Neuronal stem cell (in vitro differentiated cells): Measurements from ENCODE around the gene CD300E.

Experiments used
- DNase-seq: peaks from one replicate; pipeline ENCODE4 v3.0.0-alpha.2; 2013; ENCODE audit warnings: low spot score
- H2AFZ ChIP-seq: one replicate; pipeline ENCODE4 v1.6.1; 2013; ENCODE audit warnings: mild to moderate bottlenecking, low read length, inconsistent platforms
- H2AK5ac ChIP-seq: 2 replicates; pipeline ENCODE4 v1.6.1; 2013; ENCODE audit warnings: low read depth, mild to moderate bottlenecking, inconsistent platforms, low read length, moderate library complexity, mixed read lengths
- H2BK120ac ChIP-seq: 2 replicates; pipeline ENCODE4 v1.6.1; 2013; ENCODE audit warnings: low read depth, mild to moderate bottlenecking, inconsistent platforms, low read length, moderate library complexity, mixed read lengths
- H2BK12ac ChIP-seq: one replicate; pipeline ENCODE4 v1.6.1; 2013; ENCODE audit warnings: low read length, inconsistent platforms
- H2BK15ac ChIP-seq: 2 replicates; pipeline ENCODE4 v1.6.1; 2013; ENCODE audit warnings: mild to moderate bottlenecking, low read length, inconsistent platforms, mixed read lengths
- H2BK5ac ChIP-seq: one replicate; pipeline ENCODE4 v1.6.1; 2013; ENCODE audit warnings: inconsistent platforms, mild to moderate bottlenecking, low read length, moderate library complexity
- H3K14ac ChIP-seq: one replicate; pipeline ENCODE4 v1.6.1; 2013; ENCODE audit warnings: low read length, inconsistent platforms
- H3K18ac ChIP-seq: 2 replicates; pipeline ENCODE4 v1.6.1; 2013; ENCODE audit warnings: low read length, inconsistent platforms
- H3K23ac ChIP-seq: 2 replicates; pipeline ENCODE4 v1.6.1; 2013; ENCODE audit warnings: low read depth, mild to moderate bottlenecking, mixed read lengths, low read length, inconsistent platforms; ENCODE audit not compliant: poor library complexity
- H3K27ac ChIP-seq: replicated peaks from 3 replicates; pipeline ENCODE4 v1.5.1; 2013; ENCODE audit warnings: low read length, inconsistent platforms
- H3K27me3 ChIP-seq, 3 experiments: 2 replicates each; pipeline ENCODE4 v1.6.1; 2013; ENCODE audit warnings: low read length in 3 of 3, mild to moderate bottlenecking in 2 of 3, inconsistent platforms in 1 of 3, low read depth in 1 of 3, mixed read lengths in 1 of 3, moderate library complexity in 1 of 3; ENCODE audit not compliant: control insufficient read depth in 3 of 3, insufficient read depth in 3 of 3
- H3K36me3 ChIP-seq, 2 donors: replicated peaks in 1 of 2; 2 replicates each; pipeline ENCODE4 v1.6.1; 2013; ENCODE audit warnings: low read length in 2 of 2; ENCODE audit not compliant: control insufficient read depth in 2 of 2, insufficient read depth in 2 of 2
- H3K4ac ChIP-seq: 2 replicates; pipeline ENCODE4 v1.6.1; 2013; ENCODE audit warnings: inconsistent platforms, mild to moderate bottlenecking, low read length, moderate library complexity
- H3K4me1 ChIP-seq, 2 donors: 1 replicate in 1 of 2; 2 replicates in 1 of 2; pipeline ENCODE4 v1.6.1; 2013; ENCODE audit warnings: low read length in 2 of 2, low read depth in 1 of 2; ENCODE audit not compliant: control insufficient read depth in 2 of 2, insufficient read depth in 1 of 2
- H3K4me2 ChIP-seq: one replicate; pipeline ENCODE4 v1.6.1; 2013; ENCODE audit warnings: mild to moderate bottlenecking, low read length, inconsistent platforms; ENCODE audit not compliant: insufficient read depth, poor library complexity, severe bottlenecking
- H3K4me3 ChIP-seq, 2 donors: 2 replicates each; pipeline ENCODE4 v1.5.1; 2013; ENCODE audit warnings: low read length in 2 of 2, mild to moderate bottlenecking in 2 of 2, inconsistent platforms in 1 of 2, moderate library complexity in 1 of 2
- H3K79me1 ChIP-seq: one replicate; pipeline ENCODE4 v1.6.1; 2013; ENCODE audit warnings: low read depth, mild to moderate bottlenecking, inconsistent platforms, low read length, moderate library complexity
- H3K9ac ChIP-seq: one replicate; pipeline ENCODE4 v1.6.1; 2013; ENCODE audit warnings: mild to moderate bottlenecking, low read depth, low read length, inconsistent platforms; ENCODE audit not compliant: poor library complexity
- H3K9me3 ChIP-seq, 2 donors: replicated peaks in 1 of 2; 2 replicates each; pipeline versions ENCODE3 to v1.6.1; 2013; ENCODE audit warnings: low read length in 2 of 2, mild to moderate bottlenecking in 2 of 2, inconsistent platforms in 1 of 2, low read depth in 1 of 2, mixed read lengths in 1 of 2, moderate library complexity in 1 of 2; ENCODE audit not compliant: control insufficient read depth in 2 of 2, insufficient read depth in 1 of 2
- H4K8ac ChIP-seq: one replicate; pipeline ENCODE4 v1.6.1; 2013; ENCODE audit warnings: low read depth, mild to moderate bottlenecking, inconsistent platforms, low read length, moderate library complexity
- H4K91ac ChIP-seq: one replicate; pipeline ENCODE4 v1.6.1; 2013; ENCODE audit warnings: low read length, low read depth, mild to moderate bottlenecking, inconsistent platforms; ENCODE audit not compliant: poor library complexity
- WGBS, 2 donors: extraction: QIAGEN DNeasy Blood & Tissue Kit; methylation state at CpG; one replicate each; pipeline ENCODE4 v1.1.7; 2013; ENCODE audit warnings: missing lambda C conversion rate in 2 of 2, mixed read lengths in 1 of 2; ENCODE audit not compliant: insufficient read length in 2 of 2, insufficient replicate concordance in 1 of 2; ENCODE audit errors: extremely low coverage in 2 of 2; 5-methylcytosine and 5-hydroxymethylcytosine counted together

Gene CD300E

GRCh38 chr17:74592087-74592990, 31.2 kb downstream of the CD300E start, which contains the start of gene CD300LD:
TSS of gene CD300LD (minus strand) at chr17:74592283. CDS start at chr17:74592202, 81 bp downstream.
- H3K9ac ChIP-seq: no peak within 1 kb of the TSS
- H3K4me3 ChIP-seq: peak within 1 kb of the TSS in 1 of 2 donors; percentile 48
- no peak within 1 kb of the TSS for H2BK5ac ChIP-seq
- no peak within 1 kb of the TSS for H2BK15ac ChIP-seq
- H3K4me1 ChIP-seq: no peaks in the 10 kb centered on the region
- no peak within 1 kb of the TSS for H2AK5ac ChIP-seq
- no peak within 1 kb of the TSS for H2AFZ ChIP-seq
- H4K8ac ChIP-seq: no peak within 1 kb of the TSS
- H3K79me1 ChIP-seq: no peaks in the 10 kb centered on the region
- H4K91ac ChIP-seq: no peak within 1 kb of the TSS
- H3K27ac ChIP-seq: no peak within 1 kb of the TSS
- H3K23ac ChIP-seq: no peak within 1 kb of the TSS
- no peak within 1 kb of the TSS for H3K14ac ChIP-seq
- no peak within 1 kb of the TSS for H3K18ac ChIP-seq
- peaks cover 0 to 8% (median 0%) of the 10 kb centered on the region in 3 experiments for H3K27me3 ChIP-seq
- H3K36me3 ChIP-seq: no peaks in the 10 kb centered on the region
- WGBS, 2 donors: no CpG with 5 or more reads among the region's 14 CpGs
- H2BK12ac ChIP-seq: no peak within 1 kb of the TSS
- no peak within 1 kb of the TSS for H3K4ac ChIP-seq
- no peak within 1 kb of the TSS for H3K4me2 ChIP-seq
- H3K9me3 ChIP-seq: no peaks in the 10 kb centered on the region
- no peak for DNase-seq
- no peak within 1 kb of the TSS for H2BK120ac ChIP-seq

GRCh38 chr17:74591503-74591902, 32.0 kb downstream of the CD300E start:
- H3K14ac ChIP-seq: no peak overlapping the region
- H2BK15ac ChIP-seq: no peak overlapping the region
- no peak overlapping the region for H3K9ac ChIP-seq
- H3K9me3 ChIP-seq: no peaks in the 10 kb centered on the region
- no peak overlapping the region for H4K91ac ChIP-seq
- peaks cover 0 to 8% (median 0%) of the 10 kb centered on the region in 3 experiments for H3K27me3 ChIP-seq
- no peak overlapping the region for H2BK12ac ChIP-seq
- no peak overlapping the region for H2AFZ ChIP-seq
- no peak overlapping the region for H2BK120ac ChIP-seq
- H3K27ac ChIP-seq: no peak overlapping the region
- H3K79me1 ChIP-seq: no peaks in the 10 kb centered on the region
- H3K4ac ChIP-seq: no peak overlapping the region
- no peaks in the 10 kb centered on the region for H3K4me1 ChIP-seq
- H3K4me2 ChIP-seq: no peak overlapping the region
- no peak overlapping the region for H3K23ac ChIP-seq
- no peak overlapping the region for H2BK5ac ChIP-seq
- no peak overlapping the region for H3K4me3 ChIP-seq
- no peak overlapping the region for H3K18ac ChIP-seq
- DNase-seq: no peak
- no CpG with 5 or more reads among the region's 1 CpG for WGBS, 2 donors
- H4K8ac ChIP-seq: no peak overlapping the region
- no peak overlapping the region for H2AK5ac ChIP-seq
- no peaks in the 10 kb centered on the region for H3K36me3 ChIP-seq

DNA sequence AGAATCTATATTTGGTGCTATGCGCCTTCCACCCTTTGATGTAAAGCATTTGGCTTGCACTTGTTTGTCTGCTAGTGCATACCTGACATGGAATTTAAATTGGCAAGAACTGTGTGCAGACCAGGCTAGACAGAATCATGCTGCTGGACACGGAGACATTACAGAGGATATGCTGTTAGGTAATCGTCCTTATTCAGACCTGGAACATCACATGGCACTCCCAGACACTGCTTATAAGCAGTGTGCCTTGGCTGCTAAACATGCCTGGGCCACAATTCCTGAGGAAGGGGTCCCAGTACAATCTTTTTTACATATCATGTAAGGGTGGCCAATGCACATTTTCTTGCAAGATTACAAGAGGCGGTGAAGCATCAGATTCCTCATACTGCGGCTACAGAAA, 37.8 kb downstream of the CD300E start:
- H3K23ac ChIP-seq: no peak overlapping the region
- no peak overlapping the region for H2AK5ac ChIP-seq
- H2BK120ac ChIP-seq: no peak overlapping the region
- peaks cover 0 to 8% (median 0%) of the 10 kb centered on the region in 3 experiments for H3K27me3 ChIP-seq
- H3K36me3 ChIP-seq: no peaks in the 10 kb centered on the region
- no peak overlapping the region for H3K4me2 ChIP-seq
- H3K27ac ChIP-seq: no peak overlapping the region
- no peak overlapping the region for H2BK15ac ChIP-seq
- H2BK5ac ChIP-seq: no peak overlapping the region
- no peaks in the 10 kb centered on the region for H3K79me1 ChIP-seq
- no peak overlapping the region for H3K14ac ChIP-seq
- peaks cover 0 to 4% of the 10 kb centered on the region in 2 donors for H3K9me3 ChIP-seq
- H4K8ac ChIP-seq: no peak overlapping the region
- H2AFZ ChIP-seq: no peak overlapping the region
- no peak overlapping the region for H4K91ac ChIP-seq
- no peak overlapping the region for H3K18ac ChIP-seq
- H2BK12ac ChIP-seq: no peak overlapping the region
- H3K4ac ChIP-seq: no peak overlapping the region
- no peak for DNase-seq
- peaks cover 0 to 6% of the 10 kb centered on the region in 2 donors for H3K4me1 ChIP-seq
- no peak overlapping the region for H3K9ac ChIP-seq
- WGBS, 2 donors: no CpG with 5 or more reads among the region's 5 CpGs
- no peak overlapping the region for H3K4me3 ChIP-seq

DNA sequence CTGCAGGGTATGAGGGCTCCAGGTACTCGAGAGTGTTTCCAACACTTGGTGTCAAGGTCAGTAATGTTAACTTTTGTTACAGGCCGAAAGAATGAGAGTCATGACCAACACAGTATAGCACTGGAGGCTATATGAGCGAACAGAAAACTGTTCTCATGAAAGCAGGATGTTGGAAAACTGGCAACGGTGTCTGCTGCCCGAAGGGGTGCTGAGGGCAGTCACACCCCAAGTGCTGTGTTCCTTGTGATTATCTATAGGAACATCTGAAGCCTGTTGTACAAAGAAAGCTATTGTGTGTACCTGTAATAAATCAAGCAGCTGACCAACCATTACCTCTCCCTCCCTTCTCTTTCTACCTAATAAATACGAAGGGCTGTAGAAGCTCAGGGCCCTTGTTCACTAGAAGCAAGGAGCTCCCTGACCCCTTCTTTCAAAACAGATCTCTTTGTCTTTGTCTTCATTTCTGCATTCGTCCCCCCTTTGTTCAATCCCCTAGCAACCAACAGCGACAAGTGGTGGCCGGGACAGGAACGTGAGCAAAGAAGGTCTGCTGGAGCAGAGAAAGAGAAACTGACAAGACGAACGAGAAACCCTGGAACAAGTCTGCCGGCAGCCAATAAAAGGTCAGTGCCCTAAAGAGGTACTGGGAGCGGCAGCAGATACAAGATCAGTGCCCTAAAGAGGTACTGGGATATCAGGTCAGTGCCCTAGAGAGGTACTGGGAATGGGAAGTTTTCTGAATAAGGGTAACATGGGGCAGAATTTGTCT, 39.1 kb downstream of the CD300E start:
- Histone ChIP-seq H2AFZ (no peak overlapping the region), H2BK5ac (no peak overlapping the region), H3K36me3 (no peaks in the 10 kb centered on the region), H3K79me1 (no peaks in the 10 kb centered on the region), H3K4me1 (peaks cover 0 to 6% of the 10 kb centered on the region in 2 donors), H2BK15ac (no peak overlapping the region), H4K8ac (no peak overlapping the region), H3K27ac (no peak overlapping the region), H3K9me3 (peaks cover 0 to 4% of the 10 kb centered on the region in 2 donors), H3K4me2 (no peak overlapping the region), H2AK5ac (no peak overlapping the region), H3K27me3 (peaks cover 0 to 8% (median 0%) of the 10 kb centered on the region in 3 experiments), H3K14ac (no peak overlapping the region), H2BK12ac (no peak overlapping the region), H3K9ac (no peak overlapping the region), H3K18ac (no peak overlapping the region), H2BK120ac (no peak overlapping the region), H3K4ac (no peak overlapping the region), H3K4me3 (no peak overlapping the region), H3K23ac (no peak overlapping the region), H4K91ac (no peak overlapping the region)
- WGBS, 2 donors: no CpG with 5 or more reads among the region's 14 CpGs
- no peak for DNase-seq
